Activated CD8-positive, alpha-beta T cell treated with anti-CD3 and anti-CD28 coated beads, Interleukin-2, amount 10 ng/mL, durations not matched to agents 7 days and 5 days (primary cell): ENCODE measurements around the gene GALM. TPM values are rescaled to one million over a fixed set of nuclear protein-coding genes. Genes with fewer than 3 reads are reported as not detected.

Source experiments
- ATAC-seq: fragments of 150-1000 bp; cut with Tn5 transposase; one replicate; pipeline ENCODE4 v1.10.0; 2021; ENCODE audit warnings: moderate library complexity
- CTCF ChIA-PET: fragments of 350-600 bp; sonication (Branson Sonifier 250); formaldehyde crosslinking; loops from one replicate; lab custom pipeline; 2021; ENCODE audit warnings: antibody characterized with exemption; lab: Charles Lee
- POLR2A ChIA-PET: fragments of 350-600 bp; sonication (Branson Sonifier 250); formaldehyde crosslinking; loops from one replicate; lab custom pipeline; 2021; ENCODE audit warnings: antibody characterized with exemption; lab: Charles Lee
- DNase-seq: peaks from one replicate; pipeline ENCODE4 v3.0.0-alpha.2; 2020
- H3K27ac Mint-ChIP-seq: one replicate; pipeline ENCODE4 v1.8.0; 2021; ENCODE audit warnings: mild to moderate bottlenecking, mixed read lengths
- H3K27me3 Mint-ChIP-seq: one replicate; pipeline ENCODE4 v1.8.0; 2021; ENCODE audit warnings: low read depth, mixed read lengths
- H3K36me3 Mint-ChIP-seq: one replicate; pipeline ENCODE4 v1.8.0; 2021; ENCODE audit warnings: low read depth, mixed read lengths
- H3K4me1 Mint-ChIP-seq: one replicate; pipeline ENCODE4 v1.8.0; 2021; ENCODE audit warnings: low read depth, mixed read lengths
- H3K4me3 Mint-ChIP-seq: one replicate; pipeline ENCODE4 v1.8.0; 2021; ENCODE audit warnings: mild to moderate bottlenecking, mixed read lengths
- H3K9me3 Mint-ChIP-seq: one replicate; pipeline ENCODE4 v1.8.0; 2022; ENCODE audit warnings: mixed read lengths; ENCODE audit not compliant: insufficient read depth
- total RNA-seq, 2 experiments: library from RNA; stranded (reverse); gene quantifications; one replicate each; pipeline ENCODE4 v1.2.3, GENCODE V29; 2021

GALM gene
- total RNA-seq, 2 experiments from 2014 or later, result 27.6 TPM

DNA sequence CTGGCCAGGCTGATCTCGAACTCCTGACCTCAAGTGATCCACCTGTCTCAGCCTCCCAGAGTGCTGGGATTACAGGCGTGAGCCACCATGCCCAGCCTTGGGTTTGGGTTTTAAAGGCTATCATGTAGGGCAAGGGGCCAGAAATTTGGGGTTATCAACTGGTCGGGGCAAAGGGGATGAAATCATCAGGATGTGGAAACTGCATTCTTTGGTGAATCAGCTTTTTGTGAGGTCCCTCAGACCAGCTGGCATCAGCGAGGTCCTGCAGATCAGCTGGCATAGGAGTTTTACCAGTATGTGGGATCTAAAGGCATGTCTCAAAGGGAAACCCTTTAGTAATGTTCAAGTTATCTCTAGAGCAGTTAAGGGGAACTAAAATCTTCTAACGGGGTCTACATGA is 105.7 kb downstream of the GALM start:
- Mint-ChIP-seq H3K27me3 (peaks cover 16% of the 10 kb centered on the region), H3K4me1 (peaks cover 4% of the 10 kb centered on the region), H3K27ac (no peak overlapping the region), H3K4me3 (no peak overlapping the region), H3K9me3 (no peaks in the 10 kb centered on the region), H3K36me3 (no peaks in the 10 kb centered on the region)
- DNase-seq, result no peak
- ChIA-PET CTCF (no interaction called here), POLR2A (interaction anchor here (5.2 kb wide), 1 partner anchor 20 kb away, joined by 35 read pairs; the partner anchor contains the start of gene SRSF7)
- no peak for ATAC-seq

- CTCF ChIA-PET, result interaction anchor here (1.4 kb wide), 1 partner anchor 59 kb away, joined by 4 read pairs; no protein-coding TSS in a partner anchor
Measured at GRCh38 chr2:38775097-38775920, 109.4 kb downstream of the GALM start.

GRCh38 chr2:38775921-38776225 is 110.0 kb downstream of the GALM start:
- no peak overlapping the region for H3K4me3 Mint-ChIP-seq
- H3K4me1 Mint-ChIP-seq, result peaks cover 18% of the 10 kb centered on the region
- ChIA-PET POLR2A (interaction anchor here (0.7 to 2.5 kb wide), 2 partner anchors 25 to 28 kb away, joined by 5 to 23 read pairs; partner anchors contain the start of gene SRSF7), CTCF (interaction anchor here (1.4 kb wide), 1 partner anchor 59 kb away, joined by 4 read pairs; no protein-coding TSS in a partner anchor)
- ATAC-seq (no peak), DNase-seq (no peak)
- H3K27ac Mint-ChIP-seq, result no peak overlapping the region
- H3K27me3 Mint-ChIP-seq, result peaks cover 15% of the 10 kb centered on the region
- H3K36me3 Mint-ChIP-seq, result peaks cover 5% of the 10 kb centered on the region
- H3K9me3 Mint-ChIP-seq, result no peaks in the 10 kb centered on the region

More at GRCh38 chr2:38775097-38775920, 109.4 kb downstream of the GALM start:
- Mint-ChIP-seq H3K36me3 (peaks cover 5% of the 10 kb centered on the region), H3K9me3 (no peaks in the 10 kb centered on the region), H3K27me3 (peaks cover 16% of the 10 kb centered on the region), H3K4me3 (no peak overlapping the region), H3K27ac (no peak overlapping the region), H3K4me1 (peaks cover 18% of the 10 kb centered on the region)
- ATAC-seq (no peak), DNase-seq (no peak)
- POLR2A ChIA-PET, result interaction anchor here (2.5 kb wide), 1 partner anchor 24 kb away, joined by 23 read pairs; the partner anchor contains the start of gene SRSF7

- peaks cover 18% of the 10 kb centered on the region for H3K4me1 Mint-ChIP-seq
- peaks cover 15% of the 10 kb centered on the region for H3K27me3 Mint-ChIP-seq
- no peak for DNase-seq
- peaks cover 10% of the 10 kb centered on the region for H3K36me3 Mint-ChIP-seq
- no peak overlapping the region for H3K27ac Mint-ChIP-seq
- peak overlapping the region; percentile 25 for H3K4me3 Mint-ChIP-seq
- POLR2A ChIA-PET, result interaction anchor here (0.7 to 2.5 kb wide), 2 partner anchors 26 to 29 kb away, joined by 5 to 23 read pairs; partner anchors contain the start of gene SRSF7
- ATAC-seq, result no peak
- H3K9me3 Mint-ChIP-seq, result no peaks in the 10 kb centered on the region
- CTCF ChIA-PET, result no interaction called here
Measured at GRCh38 chr2:38776531-38776930, 110.6 kb downstream of the GALM start.

DNA sequence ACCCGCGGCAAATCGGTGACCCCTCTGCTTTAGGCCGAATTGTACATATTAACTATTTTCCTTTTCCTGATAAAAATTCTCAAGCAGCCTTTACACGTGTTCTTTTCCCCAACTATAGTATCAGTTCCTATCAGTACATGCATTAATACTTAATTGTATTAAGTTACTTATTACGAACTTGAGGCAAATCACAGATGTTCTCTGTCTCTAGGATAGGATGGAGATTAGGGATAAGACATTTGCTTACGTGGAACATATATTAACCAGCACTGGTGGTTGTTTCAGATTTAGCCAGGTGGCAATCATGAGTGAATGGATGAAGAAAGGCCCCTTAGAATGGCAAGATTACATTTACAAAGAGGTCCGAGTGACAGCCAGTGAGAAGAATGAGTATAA is 112.8 kb downstream of the GALM start:
- peaks cover 15% of the 10 kb centered on the region for H3K27me3 Mint-ChIP-seq
- H3K4me1 Mint-ChIP-seq, result peaks cover 18% of the 10 kb centered on the region
- ATAC-seq (no peak), DNase-seq (no peak)
- ChIA-PET POLR2A (interaction anchor here (1.4 to 1.8 kb wide), 2 partner anchors 28 to 35 kb away, joined by 3 to 15 read pairs; partner anchors contain the start of gene SRSF7), CTCF (interaction anchor here (1.5 kb wide), 1 partner anchor 197 kb away, joined by 5 read pairs; no protein-coding TSS in a partner anchor)
- H3K9me3 Mint-ChIP-seq, result no peaks in the 10 kb centered on the region
- H3K27ac Mint-ChIP-seq, result peak overlapping the region; percentile 93
- H3K36me3 Mint-ChIP-seq, result peaks cover 13% of the 10 kb centered on the region
- H3K4me3 Mint-ChIP-seq, result peak overlapping the region; percentile 94

DNA sequence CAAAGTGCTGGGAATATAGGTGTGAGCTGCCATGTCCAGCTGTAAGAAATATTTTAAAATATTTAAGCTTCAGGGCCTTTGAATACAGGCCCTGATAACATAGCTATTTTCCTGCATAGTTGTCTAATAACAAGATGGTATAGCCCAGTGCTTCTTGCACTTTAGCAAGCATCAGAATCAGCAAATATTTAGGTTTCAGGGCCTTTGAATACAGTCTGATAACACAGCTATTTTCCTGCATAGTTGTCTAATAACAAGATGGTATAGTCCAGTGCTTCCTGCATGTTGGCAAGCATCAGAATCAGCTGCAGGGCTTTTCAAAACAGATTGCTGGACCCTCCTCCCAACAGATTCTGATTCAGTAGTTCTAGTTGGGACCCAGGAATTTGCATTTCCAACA is 117.7 kb downstream of the GALM start:
- ChIA-PET CTCF (interaction anchor here (1.1 to 1.9 kb wide), 2 partner anchors 51 to 202 kb away, joined by 3 to 5 read pairs; no protein-coding TSS in a partner anchor), POLR2A (interaction anchor here (1.2 kb wide), 1 partner anchor 32 kb away, joined by 3 read pairs; the partner anchor contains the start of gene SRSF7)
- no peaks in the 10 kb centered on the region for H3K27me3 Mint-ChIP-seq
- H3K36me3 Mint-ChIP-seq, result peaks cover 8% of the 10 kb centered on the region
- no peak overlapping the region for H3K4me3 Mint-ChIP-seq
- DNase-seq (no peak), ATAC-seq (no peak)
- H3K9me3 Mint-ChIP-seq, result no peaks in the 10 kb centered on the region
- no peak overlapping the region for H3K27ac Mint-ChIP-seq
- peaks cover 7% of the 10 kb centered on the region for H3K4me1 Mint-ChIP-seq

Other genes with a start within 250 kb of the GALM start
- gene HNRNPLL, start 63.2 kb upstream of the GALM start, total RNA-seq, result 10 to 100 TPM; 46.5 to 46.6 TPM
- gene SRSF7, start 85.2 kb downstream of the GALM start, total RNA-seq, result 100 to 1,000 TPM; 348 to 356 TPM
- gene GEMIN6, start 112.1 kb downstream of the GALM start, total RNA-seq, result 10 to 100 TPM; 20.6 to 21.0 TPM
- gene DHX57, start 209.8 kb downstream of the GALM start, total RNA-seq, result 10 to 100 TPM; 13.4 to 15.3 TPM
- gene MORN2, start 209.9 kb downstream of the GALM start, total RNA-seq, result 1 to 10 TPM; 3.3 to 3.6 TPM
- gene ARHGEF33, start 223.8 kb downstream of the GALM start, total RNA-seq, result under 1 TPM in 1 of 2 experiments, not detected in 1; 0.08 TPM